OCI-LY1 (cell line): Measurements from ENCODE around the gene SLC25A21.

Source experiments
- CTCF ChIP-seq: fragments of 200-600 bp; sonication (generic), shearing (Covaris generic); IDR thresholded peaks from 2 replicates; pipeline ENCODE4 v1.5.1; 2017; ENCODE audit warnings: mild to moderate bottlenecking, antibody characterized with exemption, low read length, moderate library complexity, mixed read lengths
- EZH2 ChIP-seq: fragments of 200-600 bp; sonication (generic), shearing (Covaris generic); IDR thresholded peaks from 2 replicates; pipeline ENCODE4 v1.8.0; 2017; ENCODE audit warnings: borderline replicate concordance, mixed run types, mild to moderate bottlenecking, antibody characterized with exemption, low read length, moderate library complexity, mixed read lengths

DNA sequence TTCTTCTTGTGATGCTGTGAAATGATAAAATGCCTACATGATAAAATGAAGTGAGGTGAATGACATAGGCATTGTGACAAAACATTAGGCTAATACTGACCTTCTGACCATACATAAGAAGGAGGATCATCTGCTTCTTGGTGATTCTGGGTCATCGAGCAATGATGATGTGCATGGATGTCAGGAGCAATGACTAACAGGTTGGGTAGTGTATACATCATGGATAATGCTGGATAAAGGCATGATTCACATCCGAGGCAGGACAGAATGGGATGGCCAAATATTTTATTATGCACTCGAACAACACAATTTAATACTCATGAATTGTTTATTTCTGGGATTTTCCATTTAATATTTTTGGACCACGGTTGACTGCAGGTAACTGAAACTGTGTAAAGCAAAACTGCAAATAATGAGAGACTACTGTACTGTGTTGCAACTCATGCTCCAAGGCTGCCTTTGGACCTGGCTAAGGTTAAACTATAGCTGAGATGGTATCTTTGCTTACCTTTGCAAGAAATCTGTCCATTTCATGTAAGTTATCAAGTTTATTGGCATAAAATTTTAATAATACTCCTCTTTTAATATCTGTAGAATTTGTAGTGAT, 7.6 kb upstream of the SLC25A21 start:
- TF ChIP-seq EZH2 (no peak), CTCF (no peak)
